K562 (cell line): Measurements from ENCODE around the gene C17orf78. TPM values are rescaled to one million over a fixed set of nuclear protein-coding genes. Genes with fewer than 3 reads are reported as not detected.

ENCODE experiments used
- CHAMP1 ChIP-seq: fragments of 450-650 bp; IDR thresholded peaks from 2 replicates; pipeline ENCODE4 v1.6.1; 2016; ENCODE audit warnings: mild to moderate bottlenecking
- DDX20 ChIP-seq: fragments of 450-650 bp; IDR thresholded peaks from 2 replicates; pipeline ENCODE4 v1.6.1; 2016; ENCODE audit warnings: missing genetic modification characterization, low read depth, mild to moderate bottlenecking, missing compliant biosample characterization, moderate library complexity
- DNMT1 ChIP-seq: fragments of 450-650 bp; IDR thresholded peaks from 2 replicates; pipeline ENCODE4 v1.6.1; 2016; ENCODE audit warnings: antibody characterized with exemption, mild to moderate bottlenecking
- ELK1 ChIP-seq: sonication (generic); formaldehyde crosslinking; IDR thresholded peaks from 2 replicates; pipeline ENCODE4 v1.8.1; 2022; ENCODE audit warnings: missing genetic modification reagents
- IRF9 ChIP-seq: fragments of 450-650 bp; IDR thresholded peaks from 2 replicates; pipeline ENCODE4 v1.6.1; 2016; ENCODE audit warnings: missing biosample characterization, missing genetic modification characterization
- MTA3 ChIP-seq: fragments of 450-650 bp; formaldehyde crosslinking; IDR thresholded peaks from 2 replicates; pipeline ENCODE4 v1.6.1; 2017; ENCODE audit warnings: mild to moderate bottlenecking, borderline replicate concordance
- NCOR1 ChIP-seq: fragments of 450-650 bp; IDR thresholded peaks from 2 replicates; pipeline ENCODE4 v1.6.1; 2016; ENCODE audit warnings: mild to moderate bottlenecking, moderate library complexity
- NFE2 ChIP-seq: IDR thresholded peaks from 2 replicates; pipeline ENCODE4 v1.6.1; 2014; ENCODE audit warnings: antibody characterized with exemption, low read depth
- NUFIP1 ChIP-seq: fragments of 450-650 bp; IDR thresholded peaks from 2 replicates; pipeline ENCODE4 v1.6.1; 2018; ENCODE audit not compliant: partially characterized antibody
- POLR2A ChIP-seq: fragments of 450-650 bp; conservative IDR thresholded peaks from 2 replicates; pipeline ENCODE4 v1.6.1; 2016
- THRB ChIP-seq: fragments of 450-650 bp; formaldehyde crosslinking; conservative IDR thresholded peaks from 2 replicates; pipeline ENCODE4 v1.4.0; 2022; ENCODE audit warnings: mild to moderate bottlenecking, missing genetic modification characterization
- TSC22D4 ChIP-seq: fragments of 450-650 bp; IDR thresholded peaks from 2 replicates; pipeline ENCODE4 v1.6.1; 2016; ENCODE audit warnings: missing genetic modification characterization, missing biosample characterization, control low read depth
- TSHZ1 ChIP-seq: fragments of 250-450 bp; sonication (Bioruptor Pico); IDR thresholded peaks from 2 replicates; pipeline ENCODE4 v1.4.0; 2020; ENCODE audit warnings: mild to moderate bottlenecking, moderate library complexity
- ZHX1 ChIP-seq: fragments of 150-350 bp; conservative IDR thresholded peaks from 2 replicates; pipeline ENCODE4 v1.6.1; 2014; ENCODE audit warnings: low read length
- ZNF354B ChIP-seq: fragments of 250-450 bp; sonication (Bioruptor Pico); IDR thresholded peaks from 2 replicates; pipeline ENCODE4 v1.4.0; 2020
- polyA plus RNA-seq, 8 experiments: library from polyadenylated mRNA; depleted of rRNA in 4 of 8; stranded (reverse) in 5 of 8; unstranded in 3 of 8; fragments of >200 nt; fragmentation: Nextera tagmentation in 2 of 8; fragmentation: Illumina TruSeq in 1 of 8; extraction: Ambion mirVana in 2 of 8; extraction: Trizol in 1 of 8; gene quantifications; 2 replicates each; pipeline versions ENCODE4 v1.2.1 to v1.2.3, GENCODE V29; 2011 to 2014; ENCODE audit warnings: inconsistent platforms in 1 of 8, missing spikeins in 1 of 8
- total RNA-seq, 7 experiments: library from RNA; depleted of rRNA in 6 of 7; stranded (reverse); fragments of >200 nt in 6 of 7; fragmentation: Illumina TruSeq in 2 of 7; extraction: Trizol in 2 of 7; gene quantifications; 2 replicates each; pipeline versions ENCODE4 v1.2.1 to v1.2.3, GENCODE V29; 2011 to 2021; ENCODE audit warnings: low replicate concordance in 1 of 7

The C17orf78 gene
- total and polyA plus RNA-seq, 9 of the 15 experiments (the other 6 are each of a cell fraction or from before 2014, with no cell fraction given), result not detected

GRCh38 chr17:37406635-37407461 lies 31.1 kb downstream of the C17orf78 start, which contains the start of the genes ACACA and TADA2A (continued):
- no peak for TF ChIP-seq CHAMP1
- TF ChIP-seq TSC22D4 (tag), result no peak
- TF ChIP-seq ZNF354B (CRISPR knock-in tag), result no peak
- peak; percentile 70; the same call in 1 of the 2 replicates for TF ChIP-seq MTA3
- TF ChIP-seq POLR2A, result peak; percentile 87
- no peak for TF ChIP-seq DNMT1
- TF ChIP-seq TSHZ1 (CRISPR knock-in tag), result no peak
- TF ChIP-seq ZHX1, result no peak
- TF ChIP-seq NFE2, result no peak
- TF ChIP-seq NCOR1, result no peak
- no peak for TF ChIP-seq NUFIP1
- TF ChIP-seq ELK1 (CRISPR knock-in tag), result no peak
- no peak for TF ChIP-seq IRF9 (tag)
- no peak for TF ChIP-seq DDX20 (tag)
- TF ChIP-seq THRB (CRISPR knock-in tag), result no peak
